Esophagus squamous epithelium (tissue), 4 donors: ENCODE measurements around the gene PHOX2A.

Source experiments
- CTCF ChIP-seq, 6 experiments: fragments of 450-650 bp in 4 of 6; fragments of 200-600 bp in 2 of 6; sonication (generic) in 2 of 6; IDR thresholded peaks; one replicate each; pipeline ENCODE4 v1.5.1; 2016 to 2019; ENCODE audit warnings: antibody characterized with exemption in 6 of 6, mild to moderate bottlenecking in 4 of 6, moderate library complexity in 4 of 6
- POLR2A ChIP-seq, 4 donors: fragments of 450-650 bp; IDR thresholded peaks; one replicate each; pipeline ENCODE4 v1.6.1; 2017; ENCODE audit warnings: antibody characterized with exemption in 4 of 4, mild to moderate bottlenecking in 4 of 4, moderate library complexity in 3 of 4

DNA sequence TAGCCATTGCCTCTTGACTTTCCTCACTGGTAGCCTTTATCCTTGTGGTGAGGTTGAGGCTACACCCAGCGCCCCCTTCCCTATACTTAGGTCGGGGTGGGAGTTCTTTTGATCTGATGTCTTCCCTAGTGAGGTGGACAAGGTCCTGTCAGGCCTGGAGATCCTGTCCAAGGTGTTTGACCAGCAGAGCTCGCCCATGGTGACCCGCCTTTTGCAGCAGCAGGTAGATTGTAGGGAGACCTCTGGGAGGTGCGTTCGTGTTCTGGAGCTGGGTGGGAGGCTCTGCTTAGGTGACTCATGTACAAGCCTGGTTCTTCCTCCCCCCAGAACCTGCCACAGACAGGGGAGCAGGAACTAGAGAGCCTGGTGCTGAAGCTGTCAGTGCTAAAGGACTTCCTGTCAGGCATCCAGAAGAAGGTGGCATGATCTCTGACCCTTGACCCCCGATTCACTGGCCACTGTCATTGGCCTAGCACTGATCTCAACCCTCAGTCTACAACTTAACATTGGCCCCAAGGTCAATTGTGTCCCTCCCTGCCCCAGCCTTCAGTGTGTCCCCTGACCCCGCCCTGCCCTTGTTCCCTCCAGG, 14.5 kb downstream of the PHOX2A start:
- TF ChIP-seq CTCF (IDR thresholded peaks at IDR 0.05) (no peak), POLR2A (IDR thresholded peaks at IDR 0.05) (no peak)
